HepG2 (cell line): Measurements from ENCODE around the gene TMEM185A. TPM values are rescaled to one million over a fixed set of nuclear protein-coding genes. Genes with fewer than 3 reads are reported as not detected.

Experiments
- CENPT ChIP-seq: sonication (generic); formaldehyde crosslinking; IDR thresholded peaks from 2 replicates; pipeline ENCODE4 v1.8.0; 2022; ENCODE audit warnings: low read depth, mild to moderate bottlenecking, moderate library complexity, missing genetic modification reagents
- FOXP1 ChIP-seq, 2 experiments: fragments of 450-650 bp in 1 of 2; IDR thresholded peaks; 2 replicates each; pipeline ENCODE4 v1.6.1; 2017 to 2018; ENCODE audit warnings: antibody characterized with exemption in 1 of 2
- NCOA1 ChIP-seq: sonication (generic); formaldehyde crosslinking; IDR thresholded peaks from 2 replicates; pipeline ENCODE4 v1.9.0; 2021; ENCODE audit warnings: missing genetic modification reagents
- NFKB2 ChIP-seq: sonication (generic); formaldehyde crosslinking; IDR thresholded peaks from 2 replicates; pipeline ENCODE4 v1.4.0; 2020; ENCODE audit warnings: missing genetic modification reagents, borderline replicate concordance
- ZNF484 ChIP-seq: sonication (generic); formaldehyde crosslinking; IDR thresholded peaks from 2 replicates; pipeline ENCODE4 v1.5.1; 2020; ENCODE audit warnings: mild to moderate bottlenecking, low read depth, missing genetic modification reagents, borderline replicate concordance
- polyA plus RNA-seq, 8 experiments: library from polyadenylated mRNA; depleted of rRNA in 3 of 8; stranded (reverse) in 7 of 8; unstranded in 1 of 8; fragments of >200 nt; fragmentation: Illumina TruSeq in 4 of 8; extraction: Trizol in 4 of 8; gene quantifications; 2 replicates each; pipeline versions ENCODE4 v1.2.1 to v1.2.3, GENCODE V29; 2011 to 2016; ENCODE audit warnings: low read depth in 4 of 8, missing spikeins in 1 of 8, mixed read lengths in 1 of 8; ENCODE audit not compliant: insufficient read depth in 1 of 8
- total RNA-seq, 5 experiments: library from RNA; depleted of rRNA; stranded (reverse); fragments of >200 nt; fragmentation: Illumina TruSeq; extraction: Trizol; gene quantifications; 2 replicates each; pipeline ENCODE4 v1.2.3, GENCODE V29; 2016; ENCODE audit warnings: low read depth in 1 of 5
- TF ChIP-seq, protein P1 (sequence below): sonication (generic); formaldehyde crosslinking; IDR thresholded peaks from 2 replicates; pipeline ENCODE4 v1.4.0; 2020; ENCODE audit warnings: missing genetic modification reagents
- TF ChIP-seq, protein P2 (sequence below): IDR thresholded peaks from 2 replicates; pipeline ENCODE4 v1.6.1; 2012; ENCODE audit warnings: low read depth, low read length, improper control_type of control experiment

The TMEM185A gene
- total and polyA plus RNA-seq, 2 of the 13 experiments (the other 11 are each of a cell fraction or from before 2014, with no cell fraction given), result 5.9 to 10.5 TPM

DNA sequence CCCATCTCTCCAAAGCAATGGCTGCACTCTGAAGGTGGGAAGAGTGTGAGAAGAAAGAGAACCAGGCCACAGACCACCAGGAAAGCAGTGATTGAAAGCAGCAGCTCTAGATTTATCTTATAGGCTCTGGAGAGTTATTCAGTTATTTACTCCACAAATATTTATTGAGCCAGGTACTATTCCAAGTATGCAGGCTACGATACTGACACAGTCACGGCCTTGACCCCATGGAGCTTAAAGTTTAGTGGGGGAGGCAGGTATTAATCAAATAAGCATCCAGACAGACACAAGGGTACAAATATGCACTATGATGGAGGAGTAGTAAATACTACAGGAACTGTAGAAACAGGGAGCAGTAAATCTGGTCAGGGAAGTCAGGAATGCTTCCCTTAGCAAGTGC, 2.8 kb downstream of the TMEM185A start (continued):
- TF ChIP-seq, protein P1, sequence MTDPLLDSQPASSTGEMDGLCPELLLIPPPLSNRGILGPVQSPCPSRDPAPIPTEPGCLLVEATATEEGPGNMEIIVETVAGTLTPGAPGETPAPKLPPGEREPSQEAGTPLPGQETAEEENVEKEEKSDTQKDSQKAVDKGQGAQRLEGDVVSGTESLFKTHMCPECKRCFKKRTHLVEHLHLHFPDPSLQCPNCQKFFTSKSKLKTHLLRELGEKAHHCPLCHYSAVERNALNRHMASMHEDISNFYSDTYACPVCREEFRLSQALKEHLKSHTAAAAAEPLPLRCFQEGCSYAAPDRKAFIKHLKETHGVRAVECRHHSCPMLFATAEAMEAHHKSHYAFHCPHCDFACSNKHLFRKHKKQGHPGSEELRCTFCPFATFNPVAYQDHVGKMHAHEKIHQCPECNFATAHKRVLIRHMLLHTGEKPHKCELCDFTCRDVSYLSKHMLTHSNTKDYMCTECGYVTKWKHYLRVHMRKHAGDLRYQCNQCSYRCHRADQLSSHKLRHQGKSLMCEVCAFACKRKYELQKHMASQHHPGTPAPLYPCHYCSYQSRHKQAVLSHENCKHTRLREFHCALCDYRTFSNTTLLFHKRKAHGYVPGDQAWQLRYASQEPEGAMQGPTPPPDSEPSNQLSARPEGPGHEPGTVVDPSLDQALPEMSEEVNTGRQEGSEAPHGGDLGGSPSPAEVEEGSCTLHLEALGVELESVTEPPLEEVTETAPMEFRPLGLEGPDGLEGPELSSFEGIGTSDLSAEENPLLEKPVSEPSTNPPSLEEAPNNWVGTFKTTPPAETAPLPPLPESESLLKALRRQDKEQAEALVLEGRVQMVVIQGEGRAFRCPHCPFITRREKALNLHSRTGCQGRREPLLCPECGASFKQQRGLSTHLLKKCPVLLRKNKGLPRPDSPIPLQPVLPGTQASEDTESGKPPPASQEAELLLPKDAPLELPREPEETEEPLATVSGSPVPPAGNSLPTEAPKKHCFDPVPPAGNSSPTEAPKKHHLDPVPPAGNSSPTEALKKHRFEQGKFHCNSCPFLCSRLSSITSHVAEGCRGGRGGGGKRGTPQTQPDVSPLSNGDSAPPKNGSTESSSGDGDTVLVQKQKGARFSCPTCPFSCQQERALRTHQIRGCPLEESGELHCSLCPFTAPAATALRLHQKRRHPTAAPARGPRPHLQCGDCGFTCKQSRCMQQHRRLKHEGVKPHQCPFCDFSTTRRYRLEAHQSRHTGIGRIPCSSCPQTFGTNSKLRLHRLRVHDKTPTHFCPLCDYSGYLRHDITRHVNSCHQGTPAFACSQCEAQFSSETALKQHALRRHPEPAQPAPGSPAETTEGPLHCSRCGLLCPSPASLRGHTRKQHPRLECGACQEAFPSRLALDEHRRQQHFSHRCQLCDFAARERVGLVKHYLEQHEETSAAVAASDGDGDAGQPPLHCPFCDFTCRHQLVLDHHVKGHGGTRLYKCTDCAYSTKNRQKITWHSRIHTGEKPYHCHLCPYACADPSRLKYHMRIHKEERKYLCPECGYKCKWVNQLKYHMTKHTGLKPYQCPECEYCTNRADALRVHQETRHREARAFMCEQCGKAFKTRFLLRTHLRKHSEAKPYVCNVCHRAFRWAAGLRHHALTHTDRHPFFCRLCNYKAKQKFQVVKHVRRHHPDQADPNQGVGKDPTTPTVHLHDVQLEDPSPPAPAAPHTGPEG (CRISPR knock-in tag), result no peak
- TF ChIP-seq FOXP1 (IDR thresholded peaks at IDR 0.05) (no peak), FOXP1 (CRISPR knock-in tag; IDR thresholded peaks at IDR 0.05) (0 out of 2 replicates have a peak, but pooled peaks have one; percentile 5), NFKB2 (no peak), CENPT (CRISPR knock-in tag) (no peak), ZNF484 (CRISPR knock-in tag) (no peak), NCOA1 (no peak)
- TF ChIP-seq, protein P2, sequence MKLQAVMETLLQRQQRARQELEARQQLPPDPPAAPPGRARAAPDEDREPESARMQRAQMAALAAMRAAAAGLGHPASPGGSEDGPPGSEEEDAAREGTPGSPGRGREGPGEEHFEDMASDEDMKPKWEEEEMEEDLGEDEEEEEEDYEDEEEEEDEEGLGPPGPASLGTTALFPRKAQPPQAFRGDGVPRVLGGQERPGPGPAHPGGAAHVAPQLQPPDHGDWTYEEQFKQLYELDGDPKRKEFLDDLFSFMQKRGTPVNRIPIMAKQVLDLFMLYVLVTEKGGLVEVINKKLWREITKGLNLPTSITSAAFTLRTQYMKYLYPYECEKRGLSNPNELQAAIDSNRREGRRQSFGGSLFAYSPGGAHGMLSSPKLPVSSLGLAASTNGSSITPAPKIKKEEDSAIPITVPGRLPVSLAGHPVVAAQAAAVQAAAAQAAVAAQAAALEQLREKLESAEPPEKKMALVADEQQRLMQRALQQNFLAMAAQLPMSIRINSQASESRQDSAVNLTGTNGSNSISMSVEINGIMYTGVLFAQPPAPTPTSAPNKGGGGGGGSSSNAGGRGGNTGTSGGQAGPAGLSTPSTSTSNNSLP, result peak; percentile 59; the same call in 1 of the 2 replicates
